H1 (cell line): Measurements from ENCODE around the gene CTDSP1. TPM values are rescaled to one million over a fixed set of nuclear protein-coding genes. Genes with fewer than 3 reads are reported as not detected.

Experiments used
- CTCF ChIA-PET: fragments of 300-600 bp; sonication (Branson Sonifier 250); formaldehyde crosslinking; loops from one replicate; lab custom pipeline; 2021; ENCODE audit not compliant: partially characterized antibody; lab: Charles Lee
- POLR2A ChIA-PET: fragments of 300-600 bp; sonication (Branson Sonifier 250); formaldehyde crosslinking; loops from one replicate; lab custom pipeline; 2021; ENCODE audit warnings: inconsistent platforms; ENCODE audit not compliant: partially characterized antibody; lab: Charles Lee
- DNase-seq, 2 experiments: peaks; one replicate each; pipeline versions ENCODE4 v3.0.0 to v3.0.0-alpha.2; 2010 to 2022; ENCODE audit warnings: low spot score in 2 of 2, low read depth in 1 of 2, mixed read lengths in 1 of 2
- FAIRE-seq: peaks from 2 replicates; lab custom pipeline; 2011; peaks lifted over from hg19 to GRCh38; lab: Jason Lieb, UNC
- H2AFZ ChIP-seq: 2 replicates; pipeline ENCODE4 v1.8.1; 2012; ENCODE audit warnings: low read length, inconsistent platforms
- H2AK5ac ChIP-seq: 2 replicates; pipeline ENCODE4 v1.6.1; 2013; ENCODE audit warnings: low read depth, low read length
- H2BK120ac ChIP-seq: replicated peaks from 2 replicates; pipeline ENCODE3; 2013; ENCODE audit warnings: low read depth, low read length, inconsistent platforms
- H2BK12ac ChIP-seq: 2 replicates; pipeline ENCODE4 v1.6.1; 2013; ENCODE audit warnings: low read depth, low read length
- H2BK15ac ChIP-seq: 2 replicates; pipeline ENCODE4 v1.6.1; 2013; ENCODE audit warnings: low read length
- H2BK20ac ChIP-seq: 2 replicates; pipeline ENCODE4 v1.6.1; 2013; ENCODE audit warnings: low read length
- H2BK5ac ChIP-seq: 2 replicates; pipeline ENCODE4 v1.6.1; 2013; ENCODE audit warnings: low read depth, low read length
- H3K14ac ChIP-seq: 2 replicates; pipeline ENCODE4 v1.6.1; 2013; ENCODE audit warnings: inconsistent platforms; ENCODE audit not compliant: insufficient read length
- H3K18ac ChIP-seq: 2 replicates; pipeline ENCODE4 v1.6.1; 2013; ENCODE audit warnings: low read length; ENCODE audit errors: extremely low read depth
- H3K23ac ChIP-seq: 2 replicates; pipeline ENCODE4 v1.6.1; 2013; ENCODE audit warnings: inconsistent platforms; ENCODE audit not compliant: insufficient read length
- H3K23me2 ChIP-seq: 2 replicates; pipeline ENCODE4 v1.6.1; 2013; ENCODE audit warnings: low read depth, low read length
- H3K27ac ChIP-seq: 2 replicates; pipeline ENCODE4 v1.6.1; 2011; ENCODE audit warnings: low read depth, low read length, inconsistent platforms
- H3K27me3 ChIP-seq, 4 experiments: replicated peaks in 1 of 4; 1 replicate in 1 of 4; 2 replicates in 3 of 4; pipeline versions ENCODE4 v1.6.1 to v1.8.1; 2011 to 2013; ENCODE audit warnings: low read length in 3 of 4, mild to moderate bottlenecking in 3 of 4, inconsistent platforms in 2 of 4, mixed read lengths in 2 of 4, moderate library complexity in 1 of 4; ENCODE audit not compliant: control insufficient read depth in 3 of 4, insufficient read depth in 3 of 4; ENCODE audit errors: extremely low read depth in 1 of 4
- H3K36me3 ChIP-seq, 4 experiments: 2 replicates each; pipeline versions ENCODE4 v1.6.1 to v1.8.1; 2011 to 2013; ENCODE audit warnings: mild to moderate bottlenecking in 4 of 4, low read length in 3 of 4, moderate library complexity in 2 of 4, control low read depth in 1 of 4, inconsistent platforms in 1 of 4; ENCODE audit not compliant: insufficient read depth in 4 of 4, control insufficient read depth in 2 of 4
- H3K4ac ChIP-seq: replicated peaks from 2 replicates; pipeline ENCODE3; 2013; ENCODE audit warnings: low read length, low read depth, mixed read lengths, inconsistent platforms; ENCODE audit not compliant: insufficient read length
- H3K4me1 ChIP-seq, 4 experiments: replicated peaks in 1 of 4; 1 replicate in 1 of 4; 2 replicates in 3 of 4; pipeline versions ENCODE4 v1.6.1 to v1.8.1; 2011 to 2013; ENCODE audit warnings: low read length in 3 of 4, inconsistent platforms in 2 of 4, mixed read lengths in 1 of 4; ENCODE audit not compliant: insufficient read depth in 4 of 4, control insufficient read depth in 3 of 4
- H3K4me2 ChIP-seq, 2 experiments: 2 replicates each; pipeline versions ENCODE4 v1.6.1 to v1.8.1; 2011 to 2013; ENCODE audit warnings: low read depth in 2 of 2, low read length in 2 of 2, control low read depth in 1 of 2, inconsistent platforms in 1 of 2, mild to moderate bottlenecking in 1 of 2; ENCODE audit not compliant: insufficient read depth in 1 of 2
- H3K4me3 ChIP-seq, 4 experiments: fragments of 200-600, 300-600 bp in 1 of 4; sonication (generic), shearing (Covaris generic), sonication (Bioruptor Twin) in 1 of 4; 2 replicates each; pipeline versions ENCODE4 v1.5.1 to v1.8.1; 2011 to 2016; ENCODE audit warnings: low read length in 4 of 4, low read depth in 3 of 4, control low read depth in 2 of 4, inconsistent platforms in 2 of 4, mild to moderate bottlenecking in 2 of 4, mixed read lengths in 1 of 4, moderate library complexity in 1 of 4; ENCODE audit not compliant: insufficient read depth in 2 of 4; ENCODE audit errors: extremely low read depth in 1 of 4
- H3K56ac ChIP-seq: replicated peaks from 2 replicates; pipeline ENCODE3; 2013; ENCODE audit warnings: low read depth, mild to moderate bottlenecking, mixed read lengths, low read length, inconsistent platforms; ENCODE audit not compliant: insufficient read length
- H3K79me1 ChIP-seq: 2 replicates; pipeline ENCODE4 v1.6.1; 2013; ENCODE audit warnings: low read depth, low read length, control low read depth
- H3K79me2 ChIP-seq, 2 experiments: 2 replicates each; pipeline versions ENCODE4 v1.6.1 to v1.8.1; 2012 to 2013; ENCODE audit warnings: low read length in 2 of 2, mild to moderate bottlenecking in 2 of 2, inconsistent platforms in 1 of 2; ENCODE audit not compliant: insufficient read depth in 2 of 2, control insufficient read depth in 1 of 2
- H3K9ac ChIP-seq, 4 experiments: replicated peaks in 1 of 4; 1 replicate in 1 of 4; 2 replicates in 3 of 4; pipeline versions ENCODE4 v1.6.1 to v1.8.1; 2011 to 2013; ENCODE audit warnings: low read depth in 3 of 4, low read length in 3 of 4, control low read depth in 2 of 4, mild to moderate bottlenecking in 2 of 4, moderate library complexity in 2 of 4, inconsistent platforms in 1 of 4; ENCODE audit errors: extremely low read depth in 1 of 4
- H3K9me3 ChIP-seq, 2 experiments: 2 replicates each; pipeline versions ENCODE4 v1.6.1 to v1.8.1; 2012 to 2013; ENCODE audit warnings: mild to moderate bottlenecking in 2 of 2, moderate library complexity in 2 of 2, control low read depth in 1 of 2, inconsistent platforms in 1 of 2, low read depth in 1 of 2, low read length in 1 of 2, mixed read lengths in 1 of 2; ENCODE audit not compliant: insufficient read depth in 2 of 2
- H4K20me1 ChIP-seq, 2 experiments: replicated peaks in 1 of 2; 2 replicates each; pipeline versions ENCODE3 to v1.8.1; 2011 to 2013; ENCODE audit warnings: inconsistent platforms in 2 of 2, low read length in 2 of 2, mild to moderate bottlenecking in 1 of 2; ENCODE audit not compliant: insufficient read depth in 2 of 2, control insufficient read depth in 1 of 2
- H4K5ac ChIP-seq: 2 replicates; pipeline ENCODE4 v1.6.1; 2013; ENCODE audit warnings: low read length, low read depth, mixed read lengths, inconsistent platforms; ENCODE audit not compliant: insufficient read length
- H4K8ac ChIP-seq: 2 replicates; pipeline ENCODE4 v1.8.0; 2013; ENCODE audit warnings: mild to moderate bottlenecking, moderate library complexity, low read length, inconsistent platforms; ENCODE audit not compliant: insufficient read depth; ENCODE audit errors: extremely low read depth
- H4K91ac ChIP-seq: replicated peaks from 2 replicates; pipeline ENCODE3; 2013; ENCODE audit warnings: low read length, mixed read lengths, inconsistent platforms; ENCODE audit not compliant: insufficient read length
- CBX8 ChIP-seq: fragments of 300-800, 300-1000 bp; sonication (generic); IDR thresholded peaks from 2 replicates; pipeline ENCODE4 v1.7.1; 2016; ENCODE audit warnings: low read depth, low read length, borderline replicate concordance
- CTBP2 ChIP-seq: IDR thresholded peaks from 2 replicates; pipeline ENCODE4 v1.7.0; 2011; ENCODE audit warnings: borderline replicate concordance, mild to moderate bottlenecking, moderate library complexity, mixed read lengths, low read length; ENCODE audit not compliant: insufficient read depth, insufficient read length
- EP300 ChIP-seq, 2 experiments: IDR thresholded peaks; 1 replicate in 1 of 2; 2 replicates in 1 of 2; pipeline ENCODE4 v1.6.1; 2011 to 2012; ENCODE audit warnings: low read depth in 2 of 2, low read length in 2 of 2, mild to moderate bottlenecking in 2 of 2, borderline replicate concordance in 1 of 2, inconsistent platforms in 1 of 2, moderate library complexity in 1 of 2
- FOSL1 ChIP-seq: IDR thresholded peaks from 2 replicates; pipeline ENCODE4 v1.6.1; 2011; ENCODE audit warnings: mild to moderate bottlenecking, low read depth, low read length, moderate library complexity; ENCODE audit not compliant: insufficient read depth
- GTF2F1 ChIP-seq: IDR thresholded peaks from 2 replicates; pipeline ENCODE4 v1.6.1; 2012; ENCODE audit warnings: low read depth, low read length, improper control_type of control experiment, borderline replicate concordance
- NANOG ChIP-seq: IDR thresholded peaks from 2 replicates; pipeline ENCODE4 v1.6.1; 2011; ENCODE audit warnings: low read length, low read depth, mild to moderate bottlenecking, inconsistent platforms; ENCODE audit not compliant: insufficient read depth, poor library complexity, severe bottlenecking
- POU5F1 ChIP-seq: IDR thresholded peaks from 2 replicates; pipeline ENCODE4 v1.6.1; 2011; ENCODE audit warnings: low read depth, mild to moderate bottlenecking, low read length, moderate library complexity
- RAD21 ChIP-seq, 2 experiments: IDR thresholded peaks in 1 of 2; conservative IDR thresholded peaks in 1 of 2; 2 replicates each; pipeline ENCODE4 v1.6.1; 2011; ENCODE audit warnings: low read depth in 2 of 2, low read length in 2 of 2, improper control_type of control experiment in 1 of 2, inconsistent platforms in 1 of 2, mild to moderate bottlenecking in 1 of 2, moderate library complexity in 1 of 2
- TAF7 ChIP-seq: optimal IDR thresholded peaks from 2 replicates; pipeline ENCODE3; 2011; ENCODE audit warnings: low read depth, mild to moderate bottlenecking, inconsistent platforms, low read length, moderate library complexity, borderline replicate concordance
- ZNF274 ChIP-seq: IDR thresholded peaks from 2 replicates; pipeline ENCODE4 v1.7.0; 2012; ENCODE audit warnings: low read length, borderline replicate concordance; ENCODE audit errors: extremely low read depth
- WGBS, 2 experiments: shearing (Covaris generic) in 1 of 2; methylation state at CpG; one replicate each; pipeline versions ENCODE4 v1.1.6 to v1.1.7; 2013 to 2015; ENCODE audit warnings: low lambda C conversion rate in 2 of 2, mixed read lengths in 2 of 2, inconsistent platforms in 1 of 2, low coverage in 1 of 2, missing lambda C conversion rate in 1 of 2; ENCODE audit not compliant: insufficient replicate concordance in 2 of 2, insufficient coverage in 1 of 2, insufficient read length in 1 of 2; ENCODE audit errors: extremely low coverage in 1 of 2, missing lambda C conversion rate in 1 of 2; 5-methylcytosine and 5-hydroxymethylcytosine counted together
- polyA plus RNA-seq, 7 experiments: library from polyadenylated mRNA; depleted of rRNA in 3 of 7; stranded (reverse) in 5 of 7; unstranded in 2 of 7; fragments of >200 nt in 5 of 7; fragments of 200-250 nt in 2 of 7; gene quantifications; 1 replicate in 5 of 7; 2 replicates in 1 of 7; 4 replicates in 1 of 7; pipeline versions ENCODE4 v1.2.1 to v1.2.3, GENCODE V29; 2011 to 2013; ENCODE audit warnings: missing spikeins in 2 of 7, mixed read lengths in 2 of 7
- total RNA-seq: library from RNA; stranded (reverse); fragmentation: NEBNext Ultra II Directional; extraction: Animal tissue kit (Norgen Biotek cat#: 25700); gene quantifications from 2 replicates; pipeline ENCODE4 v1.2.1, GENCODE V29; 2021
- TF ChIP-seq, protein P1 (sequence below): IDR thresholded peaks from 2 replicates; pipeline ENCODE4 v1.6.1; 2012; ENCODE audit warnings: low read length, inconsistent platforms

Gene CTDSP1
- total and polyA plus RNA-seq, 2 of the 8 experiments (the other 6 are each of a cell fraction or from before 2014, with no cell fraction given): 20.3 to 35.2 TPM

DNA sequence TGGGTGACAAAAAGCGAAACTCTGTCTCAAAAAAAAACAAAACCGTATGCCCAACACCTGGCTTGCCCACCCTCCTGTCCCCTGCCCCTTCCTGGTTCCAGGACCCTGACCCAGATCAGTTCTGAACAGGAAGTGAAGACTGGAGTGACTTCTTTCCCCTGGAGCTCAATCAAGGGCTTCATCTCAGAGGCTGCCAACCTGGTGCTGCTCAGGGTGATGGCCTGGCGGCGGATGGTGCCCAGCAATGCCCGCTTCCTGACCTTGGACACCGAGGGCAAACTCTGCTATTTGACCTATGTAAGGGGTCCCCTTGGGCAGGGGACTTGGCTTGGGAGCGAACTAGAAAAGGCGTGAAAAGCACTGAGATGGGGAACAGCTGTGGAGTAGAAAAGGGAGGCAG is 37.1 kb upstream of the CTDSP1 start:
- no peak overlapping the region for H3K4ac ChIP-seq
- H3K79me1 ChIP-seq: no peaks in the 10 kb centered on the region
- POLR2A ChIA-PET: no interaction called here
- no peak overlapping the region for H3K56ac ChIP-seq
- H4K8ac ChIP-seq: no peak overlapping the region
- H3K4me1 ChIP-seq: peaks cover 0 to 2% (median under 1%) of the 10 kb centered on the region in 4 experiments; a peak in 1 of 7 replicates
- DNase-seq (no peak), FAIRE-seq (no peak)
- no peak overlapping the region for H3K9ac ChIP-seq
- H4K91ac ChIP-seq: no peak overlapping the region
- no peak overlapping the region for H2BK15ac ChIP-seq
- no peak overlapping the region for H2AK5ac ChIP-seq
- no peaks in the 10 kb centered on the region; a peak in 1 of 7 replicates for H3K27me3 ChIP-seq
- no peak overlapping the region for H2BK20ac ChIP-seq
- no peak overlapping the region for H3K14ac ChIP-seq
- H4K5ac ChIP-seq: no peak overlapping the region
- no peak overlapping the region for H3K18ac ChIP-seq
- H3K27ac ChIP-seq: no peak overlapping the region
- H2BK12ac ChIP-seq: no peak overlapping the region
- no peak overlapping the region for H3K23ac ChIP-seq
- no peaks in the 10 kb centered on the region for H3K9me3 ChIP-seq
- H3K4me3 ChIP-seq: no peak overlapping the region
- no peak overlapping the region for H2BK120ac ChIP-seq
- CTCF ChIA-PET: interaction anchor here (0.6 to 1.2 kb wide), 3 partner anchors 61 to 394 kb away, joined by 3 to 6 read pairs (median 3); no protein-coding TSS in a partner anchor
- H2AFZ ChIP-seq: no peak overlapping the region
- H3K23me2 ChIP-seq: peaks cover 4% of the 10 kb centered on the region; the same call in 1 of the 2 replicates
- 92% methylated on average over 8 of the region's 8 CpGs; no CpG with 5 or more reads in 1 of the 2 experiments for WGBS, 2 experiments
- no peaks in the 10 kb centered on the region for H4K20me1 ChIP-seq
- H2BK5ac ChIP-seq: no peak overlapping the region
- H3K36me3 ChIP-seq: no peaks in the 10 kb centered on the region
- H3K4me2 ChIP-seq: no peak overlapping the region
- H3K79me2 ChIP-seq: no peaks in the 10 kb centered on the region
- TF ChIP-seq CBX8 (no peak), NANOG (no peak), EP300 (IDR thresholded peaks at IDR 0.05; ENCODE audit: borderline replicate concordance in 1 of 2, low read depth in 2 of 2, low read length in 2 of 2) (no peak), TAF7 (no peak), GTF2F1 (no peak), FOSL1 (no peak), CTBP2 (no peak), RAD21 (IDR thresholded peaks at IDR 0.05 in 1 of 2, conservative IDR thresholded peaks at IDR 0.05 in 1 of 2; ENCODE audit: low read depth in 2 of 2, low read length in 2 of 2) (no peak), POU5F1 (no peak), ZNF274 (no peak)
- TF ChIP-seq, protein P1, sequence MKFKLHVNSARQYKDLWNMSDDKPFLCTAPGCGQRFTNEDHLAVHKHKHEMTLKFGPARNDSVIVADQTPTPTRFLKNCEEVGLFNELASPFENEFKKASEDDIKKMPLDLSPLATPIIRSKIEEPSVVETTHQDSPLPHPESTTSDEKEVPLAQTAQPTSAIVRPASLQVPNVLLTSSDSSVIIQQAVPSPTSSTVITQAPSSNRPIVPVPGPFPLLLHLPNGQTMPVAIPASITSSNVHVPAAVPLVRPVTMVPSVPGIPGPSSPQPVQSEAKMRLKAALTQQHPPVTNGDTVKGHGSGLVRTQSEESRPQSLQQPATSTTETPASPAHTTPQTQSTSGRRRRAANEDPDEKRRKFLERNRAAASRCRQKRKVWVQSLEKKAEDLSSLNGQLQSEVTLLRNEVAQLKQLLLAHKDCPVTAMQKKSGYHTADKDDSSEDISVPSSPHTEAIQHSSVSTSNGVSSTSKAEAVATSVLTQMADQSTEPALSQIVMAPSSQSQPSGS: no peak
